Neural progenitor cell (in vitro differentiated cells): Measurements from ENCODE around the gene RBBP5. TPM values are rescaled to one million over a fixed set of nuclear protein-coding genes. Genes with fewer than 3 reads are reported as not detected.

Source experiments
- DNase-seq: peaks from one replicate; pipeline ENCODE4 v3.0.0-alpha.2; 2016; ENCODE audit warnings: low spot score
- H2AFZ ChIP-seq: fragments of 200-600 bp; sonication (generic); replicated peaks from 2 replicates; pipeline ENCODE4 v1.6.1; 2016; ENCODE audit warnings: antibody characterized with exemption
- H3F3A ChIP-seq: fragments of 200-600 bp; sonication (generic); 2 replicates; pipeline ENCODE4 v1.6.1; 2016; ENCODE audit warnings: antibody characterized with exemption, low read depth
- H3K27ac ChIP-seq: fragments of 200-600 bp; sonication (generic); 2 replicates; pipeline ENCODE4 v1.5.1; 2016; ENCODE audit warnings: mild to moderate bottlenecking
- H3K27me3 ChIP-seq: fragments of 200-600 bp; sonication (generic); 2 replicates; pipeline ENCODE4 v1.6.1; 2016; ENCODE audit warnings: mild to moderate bottlenecking, moderate library complexity
- H3K36me3 ChIP-seq: fragments of 200-600 bp; sonication (generic); 2 replicates; pipeline ENCODE4 v1.5.1; 2016
- H3K4me1 ChIP-seq: fragments of 200-600 bp; sonication (generic); 2 replicates; pipeline ENCODE4 v1.6.1; 2016; ENCODE audit warnings: mixed run types
- H3K4me2 ChIP-seq: fragments of 200-600 bp; sonication (generic); 2 replicates; pipeline ENCODE4 v1.6.1; 2016
- H3K4me3 ChIP-seq: fragments of 200-600 bp; sonication (generic); 2 replicates; pipeline ENCODE4 v1.5.1; 2016
- H3K79me2 ChIP-seq: fragments of 200-600 bp; sonication (generic); 2 replicates; pipeline ENCODE4 v1.6.1; 2016; ENCODE audit warnings: low read depth
- H3K9ac ChIP-seq: fragments of 200-600 bp; sonication (generic); 2 replicates; pipeline ENCODE4 v1.6.1; 2016
- H3K9me3 ChIP-seq: fragments of 200-600 bp; sonication (generic); 2 replicates; pipeline ENCODE4 v1.5.1; 2016; ENCODE audit warnings: low read depth
- H4K20me1 ChIP-seq: fragments of 200-600 bp; sonication (generic); 2 replicates; pipeline ENCODE4 v1.6.1; 2016; ENCODE audit warnings: low read depth
- H3K27ac Mint-ChIP-seq: 3 replicates; pipeline ENCODE4 v1.8.0; 2021; ENCODE audit warnings: mixed read lengths
- H3K27me3 Mint-ChIP-seq: 2 replicates; pipeline ENCODE4 v1.8.0; 2022; ENCODE audit warnings: low read depth, mild to moderate bottlenecking, inconsistent platforms, moderate library complexity, mixed read lengths; ENCODE audit not compliant: insufficient read depth
- H3K36me3 Mint-ChIP-seq: 3 replicates; pipeline ENCODE4 v1.8.0; 2021; ENCODE audit warnings: mixed read lengths
- H3K4me1 Mint-ChIP-seq: 3 replicates; pipeline ENCODE4 v1.8.0; 2021; ENCODE audit warnings: mixed read lengths
- H3K4me3 Mint-ChIP-seq: 3 replicates; pipeline ENCODE4 v1.8.0; 2021; ENCODE audit warnings: mild to moderate bottlenecking, moderate library complexity, mixed read lengths
- H3K9me3 Mint-ChIP-seq: 3 replicates; pipeline ENCODE4 v1.8.0; 2020; ENCODE audit warnings: mixed read lengths
- CTCF ChIP-seq: fragments of 200-600 bp; sonication (generic); IDR thresholded peaks from 2 replicates; pipeline ENCODE4 v1.5.1; 2017; ENCODE audit warnings: antibody characterized with exemption, mild to moderate bottlenecking
- EZH2 ChIP-seq: fragments of 200-600 bp; sonication (generic); IDR thresholded peaks from 2 replicates; pipeline ENCODE4 v1.6.1; 2017; ENCODE audit warnings: antibody characterized with exemption, mild to moderate bottlenecking, moderate library complexity
- EZH2phosphoT487 ChIP-seq: fragments of 200-600 bp; sonication (generic); IDR thresholded peaks from 2 replicates; pipeline ENCODE4 v1.6.1; 2017; ENCODE audit warnings: antibody characterized with exemption
- total RNA-seq: library from RNA; depleted of rRNA; stranded (reverse); fragments of >200 nt; gene quantifications from 2 replicates; pipeline ENCODE4 v1.2.3, GENCODE V29; 2015; ENCODE audit warnings: low replicate concordance

The RBBP5 gene
- total RNA-seq, 1 donor from 2014 or later = 30.1 TPM

- Mint-ChIP-seq H3K4me1 (peaks cover 6% of the 10 kb centered on the region), H3K9me3 (no peaks in the 10 kb centered on the region), H3K4me3 (no peak overlapping the region), H3K27ac (no peak overlapping the region), H3K36me3 (no peaks in the 10 kb centered on the region), H3K27me3 (peaks cover 7% of the 10 kb centered on the region)
- Histone ChIP-seq H3K4me1 (no peaks in the 10 kb centered on the region), H4K20me1 (no peaks in the 10 kb centered on the region), H3K27me3 (no peaks in the 10 kb centered on the region), H3K4me3 (no peak overlapping the region), H3K79me2 (no peaks in the 10 kb centered on the region), H3F3A (no peaks in the 10 kb centered on the region), H3K9me3 (no peaks in the 10 kb centered on the region), H3K9ac (no peak overlapping the region), H3K36me3 (no peaks in the 10 kb centered on the region), H3K27ac (no peak overlapping the region), H2AFZ (no peak overlapping the region), H3K4me2 (no peak overlapping the region)
- TF ChIP-seq CTCF (no peak), EZH2phosphoT487 (no peak), EZH2 (no peak)
- DNase-seq = no peak
These were observed 52.2 kb downstream of the RBBP5 start for GRCh38 chr1:205069371-205070125.

GRCh38 chr1:205068457-205069040 lies 53.2 kb downstream of the RBBP5 start:
- Mint-ChIP-seq H3K27me3 (peaks cover 8% of the 10 kb centered on the region), H3K36me3 (no peaks in the 10 kb centered on the region), H3K27ac (no peak overlapping the region), H3K9me3 (no peaks in the 10 kb centered on the region), H3K4me3 (no peak overlapping the region), H3K4me1 (peaks cover 9% of the 10 kb centered on the region)
- Histone ChIP-seq H3K36me3 (no peaks in the 10 kb centered on the region), H3K27me3 (no peaks in the 10 kb centered on the region), H3K4me3 (no peak overlapping the region), H3K9me3 (no peaks in the 10 kb centered on the region), H3K4me2 (no peak overlapping the region), H4K20me1 (no peaks in the 10 kb centered on the region), H3K79me2 (no peaks in the 10 kb centered on the region), H3F3A (no peaks in the 10 kb centered on the region), H2AFZ (no peak overlapping the region), H3K27ac (no peak overlapping the region), H3K9ac (no peak overlapping the region), H3K4me1 (no peaks in the 10 kb centered on the region)
- no peak for DNase-seq
- no peak for TF ChIP-seq EZH2phosphoT487
- TF ChIP-seq EZH2 = no peak
- TF ChIP-seq CTCF = no peak

- Histone ChIP-seq H3K4me2 (no peak overlapping the region), H3K27ac (no peak overlapping the region), H3K27me3 (no peaks in the 10 kb centered on the region), H3K4me1 (no peaks in the 10 kb centered on the region), H4K20me1 (no peaks in the 10 kb centered on the region), H3K9ac (no peak overlapping the region), H2AFZ (no peak overlapping the region), H3K9me3 (no peaks in the 10 kb centered on the region), H3K36me3 (no peaks in the 10 kb centered on the region), H3K79me2 (no peaks in the 10 kb centered on the region), H3F3A (no peaks in the 10 kb centered on the region), H3K4me3 (no peak overlapping the region)
- Mint-ChIP-seq H3K4me1 (peaks cover 11% of the 10 kb centered on the region), H3K4me3 (no peak overlapping the region), H3K36me3 (no peaks in the 10 kb centered on the region), H3K27me3 (peaks cover 8% of the 10 kb centered on the region), H3K27ac (no peak overlapping the region), H3K9me3 (no peaks in the 10 kb centered on the region)
- DNase-seq = no peak
- TF ChIP-seq CTCF (no peak), EZH2 (no peak), EZH2phosphoT487 (no peak)
These were observed 53.8 kb downstream of the RBBP5 start for GRCh38 chr1:205068001-205068400.
